ENCODE measurements around the gene CSN3.

DNA sequence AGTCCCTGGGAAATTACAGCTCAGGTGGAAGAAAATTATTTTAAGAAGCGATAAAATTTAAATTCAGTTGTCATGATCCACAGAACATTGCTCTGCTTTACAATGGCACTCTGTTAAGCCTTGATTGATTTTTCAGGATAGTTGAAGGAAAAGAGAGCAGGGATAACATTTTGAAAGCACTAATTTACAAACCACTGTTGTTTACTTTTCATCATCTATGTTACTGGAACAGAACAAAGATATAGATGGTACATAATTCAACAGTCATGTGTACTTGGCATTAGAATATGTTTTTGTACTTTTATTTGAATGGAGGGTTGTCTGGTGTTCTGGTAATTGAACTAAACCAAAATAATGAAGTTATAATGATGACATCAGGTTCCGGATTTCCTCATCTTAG lies 49.5 kb upstream of the CSN3 start:
- TF ChIP-seq, protein P1, sequence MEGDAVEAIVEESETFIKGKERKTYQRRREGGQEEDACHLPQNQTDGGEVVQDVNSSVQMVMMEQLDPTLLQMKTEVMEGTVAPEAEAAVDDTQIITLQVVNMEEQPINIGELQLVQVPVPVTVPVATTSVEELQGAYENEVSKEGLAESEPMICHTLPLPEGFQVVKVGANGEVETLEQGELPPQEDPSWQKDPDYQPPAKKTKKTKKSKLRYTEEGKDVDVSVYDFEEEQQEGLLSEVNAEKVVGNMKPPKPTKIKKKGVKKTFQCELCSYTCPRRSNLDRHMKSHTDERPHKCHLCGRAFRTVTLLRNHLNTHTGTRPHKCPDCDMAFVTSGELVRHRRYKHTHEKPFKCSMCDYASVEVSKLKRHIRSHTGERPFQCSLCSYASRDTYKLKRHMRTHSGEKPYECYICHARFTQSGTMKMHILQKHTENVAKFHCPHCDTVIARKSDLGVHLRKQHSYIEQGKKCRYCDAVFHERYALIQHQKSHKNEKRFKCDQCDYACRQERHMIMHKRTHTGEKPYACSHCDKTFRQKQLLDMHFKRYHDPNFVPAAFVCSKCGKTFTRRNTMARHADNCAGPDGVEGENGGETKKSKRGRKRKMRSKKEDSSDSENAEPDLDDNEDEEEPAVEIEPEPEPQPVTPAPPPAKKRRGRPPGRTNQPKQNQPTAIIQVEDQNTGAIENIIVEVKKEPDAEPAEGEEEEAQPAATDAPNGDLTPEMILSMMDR (IDR thresholded peaks at IDR 0.05; ENCODE audit: low read length), result no peak
- no peak for TF ChIP-seq EZH2 (IDR thresholded peaks at IDR 0.05; ENCODE audit: borderline replicate concordance, low read length)
